ENCODE data around the gene UFC1. TPM values are rescaled to one million over a fixed set of nuclear protein-coding genes. Genes with fewer than 3 reads are reported as not detected.
A peak's percentile ranks its signal among the peaks of the same experiment; 100 is the strongest.

The UFC1 gene
- total RNA-seq, 1 donor from 2014 or later: 98.2 TPM

DNA sequence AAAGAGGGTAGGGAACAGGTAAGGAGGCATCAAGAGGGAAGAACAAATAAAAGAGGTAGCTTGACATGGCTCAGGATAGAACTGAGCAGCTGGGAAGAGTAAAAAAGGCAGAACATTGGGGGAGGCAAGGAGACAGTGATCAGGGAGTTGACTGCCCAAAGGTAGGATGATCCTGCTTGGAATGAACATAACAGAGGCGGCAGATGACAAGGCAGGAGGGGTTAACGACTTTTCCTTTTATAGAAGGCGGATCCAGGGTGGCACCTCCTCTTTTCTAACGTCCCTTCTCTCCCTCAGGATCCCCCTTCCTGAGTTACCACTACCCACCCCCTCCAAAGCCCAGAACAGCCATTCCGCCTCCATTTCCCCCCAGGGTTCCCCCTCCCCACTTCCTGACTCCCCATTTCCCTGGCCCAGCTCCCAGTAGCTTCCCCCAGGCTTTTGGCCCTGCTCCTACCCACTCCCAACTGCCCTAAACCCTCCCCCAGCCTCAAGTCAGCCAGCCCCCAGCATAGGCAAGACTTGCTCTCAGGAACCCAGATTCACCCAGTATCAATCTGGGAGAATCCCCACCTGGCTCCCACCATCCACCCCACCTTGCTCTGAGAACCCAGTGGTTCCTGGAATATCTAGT, 45.8 kb downstream of the UFC1 start:
- H3K9me3 Mint-ChIP-seq (ENCODE audit: unreplicated experiment): no peaks in the 10 kb centered on the region
- no peak overlapping the region for H3K4me3 Mint-ChIP-seq (ENCODE audit: unreplicated experiment)
- peaks cover 72% of the 10 kb centered on the region for H3K4me1 Mint-ChIP-seq (ENCODE audit: unreplicated experiment)
- DNase-seq (ENCODE audit: extremely low spot score, unreplicated experiment): no peak
- H3K27ac Mint-ChIP-seq (ENCODE audit: unreplicated experiment): peak overlapping the region; percentile 86
- H3K36me3 Mint-ChIP-seq (ENCODE audit: unreplicated experiment): peaks cover 8% of the 10 kb centered on the region
- no peak for TF ChIP-seq CTCF (IDR thresholded peaks at IDR 0.05)
- H3K27me3 Mint-ChIP-seq (ENCODE audit: unreplicated experiment): no peaks in the 10 kb centered on the region

DNA sequence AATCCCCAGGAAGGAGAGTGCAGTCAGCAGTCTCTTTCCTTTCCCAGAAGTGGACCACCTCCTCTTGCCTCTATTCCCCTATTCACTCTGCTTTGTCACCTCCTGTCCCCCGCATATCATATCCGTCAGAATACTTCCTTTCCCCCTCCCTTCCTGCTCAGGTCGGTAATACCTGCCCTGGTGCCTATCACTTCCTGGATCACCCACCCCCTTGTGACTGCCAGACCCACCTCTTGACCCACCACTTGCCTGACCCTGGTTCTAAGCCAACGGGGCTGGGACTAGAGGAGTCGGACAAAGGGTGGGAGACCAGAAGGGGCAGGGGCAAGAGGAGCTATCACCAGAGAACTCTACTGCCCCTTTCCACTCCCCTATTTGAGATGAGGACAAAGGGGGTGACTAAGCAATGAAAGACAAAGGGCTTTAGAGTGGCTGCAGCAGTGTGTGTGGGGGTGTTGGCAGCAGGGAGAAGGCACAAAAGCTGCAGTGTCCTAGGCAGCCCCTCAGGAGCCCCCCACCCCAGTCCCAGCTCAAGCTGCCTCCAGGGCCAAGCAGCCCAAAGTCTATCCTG, 46.7 kb downstream of the UFC1 start:
- H3K27me3 Mint-ChIP-seq (ENCODE audit: unreplicated experiment): no peaks in the 10 kb centered on the region
- peaks cover 74% of the 10 kb centered on the region for H3K4me1 Mint-ChIP-seq (ENCODE audit: unreplicated experiment)

DNA sequence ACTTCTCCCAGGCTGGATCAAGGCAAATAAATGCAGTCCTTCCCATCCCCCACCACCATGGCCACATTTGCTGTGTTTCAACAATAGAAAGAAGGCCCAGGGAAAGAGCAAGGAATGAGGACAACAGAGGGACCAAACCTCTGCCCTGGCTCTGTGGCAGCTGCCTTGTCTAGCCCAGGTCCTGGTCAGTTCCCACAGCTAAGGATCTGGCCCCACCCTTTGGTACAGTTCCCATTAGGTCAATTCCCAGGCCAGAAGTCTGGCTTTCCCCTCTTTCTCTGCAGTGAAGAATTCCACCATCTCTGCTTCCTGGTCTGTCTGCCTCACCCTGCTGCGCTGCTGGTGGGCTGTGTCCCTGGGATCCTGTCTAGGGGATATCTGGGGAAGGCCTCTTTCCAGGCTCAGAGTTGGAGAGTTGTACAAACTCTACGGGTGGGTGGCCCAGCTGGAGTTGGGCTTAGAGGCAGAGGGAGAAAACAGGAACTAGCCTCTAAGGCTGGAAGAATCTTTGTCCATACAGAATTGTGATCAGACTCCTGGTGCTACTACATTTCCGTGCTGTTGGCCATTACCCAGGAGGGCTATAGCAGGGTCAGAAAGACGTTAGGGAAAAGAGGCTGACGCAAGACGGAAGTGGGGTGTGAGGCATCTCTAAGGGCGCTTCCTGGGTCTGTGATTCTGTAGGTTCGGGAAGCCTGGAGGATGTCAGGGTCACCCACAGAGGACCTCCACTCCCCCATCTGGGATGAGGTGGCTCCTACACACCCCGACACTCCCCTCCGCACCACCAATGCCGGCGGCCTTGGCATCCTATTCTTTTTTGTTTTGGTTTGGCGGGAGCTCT, 47.4 kb downstream of the UFC1 start:
- H3K4me3 Mint-ChIP-seq (ENCODE audit: unreplicated experiment): peak overlapping the region; percentile 91
- H3K4me1 Mint-ChIP-seq (ENCODE audit: unreplicated experiment): peaks cover 72% of the 10 kb centered on the region
- peak overlapping the region; percentile 96 for H3K27ac Mint-ChIP-seq (ENCODE audit: unreplicated experiment)
- H3K36me3 Mint-ChIP-seq (ENCODE audit: unreplicated experiment): peaks cover 14% of the 10 kb centered on the region
- H3K27me3 Mint-ChIP-seq (ENCODE audit: unreplicated experiment): no peaks in the 10 kb centered on the region
- H3K9me3 Mint-ChIP-seq (ENCODE audit: unreplicated experiment): no peaks in the 10 kb centered on the region
- no peak for TF ChIP-seq CTCF (IDR thresholded peaks at IDR 0.05)
- DNase-seq (ENCODE audit: extremely low spot score, unreplicated experiment): no peak

More for the DNA sequence above, 46.7 kb downstream of the UFC1 start:
- Mint-ChIP-seq H3K27ac (ENCODE audit: unreplicated experiment) (peak overlapping the region; percentile 96), H3K9me3 (ENCODE audit: unreplicated experiment) (no peaks in the 10 kb centered on the region), H3K4me3 (ENCODE audit: unreplicated experiment) (no peak overlapping the region), H3K36me3 (ENCODE audit: unreplicated experiment) (peaks cover 11% of the 10 kb centered on the region)
- DNase-seq (ENCODE audit: extremely low spot score, unreplicated experiment): no peak
- TF ChIP-seq CTCF (IDR thresholded peaks at IDR 0.05): no peak

DNA sequence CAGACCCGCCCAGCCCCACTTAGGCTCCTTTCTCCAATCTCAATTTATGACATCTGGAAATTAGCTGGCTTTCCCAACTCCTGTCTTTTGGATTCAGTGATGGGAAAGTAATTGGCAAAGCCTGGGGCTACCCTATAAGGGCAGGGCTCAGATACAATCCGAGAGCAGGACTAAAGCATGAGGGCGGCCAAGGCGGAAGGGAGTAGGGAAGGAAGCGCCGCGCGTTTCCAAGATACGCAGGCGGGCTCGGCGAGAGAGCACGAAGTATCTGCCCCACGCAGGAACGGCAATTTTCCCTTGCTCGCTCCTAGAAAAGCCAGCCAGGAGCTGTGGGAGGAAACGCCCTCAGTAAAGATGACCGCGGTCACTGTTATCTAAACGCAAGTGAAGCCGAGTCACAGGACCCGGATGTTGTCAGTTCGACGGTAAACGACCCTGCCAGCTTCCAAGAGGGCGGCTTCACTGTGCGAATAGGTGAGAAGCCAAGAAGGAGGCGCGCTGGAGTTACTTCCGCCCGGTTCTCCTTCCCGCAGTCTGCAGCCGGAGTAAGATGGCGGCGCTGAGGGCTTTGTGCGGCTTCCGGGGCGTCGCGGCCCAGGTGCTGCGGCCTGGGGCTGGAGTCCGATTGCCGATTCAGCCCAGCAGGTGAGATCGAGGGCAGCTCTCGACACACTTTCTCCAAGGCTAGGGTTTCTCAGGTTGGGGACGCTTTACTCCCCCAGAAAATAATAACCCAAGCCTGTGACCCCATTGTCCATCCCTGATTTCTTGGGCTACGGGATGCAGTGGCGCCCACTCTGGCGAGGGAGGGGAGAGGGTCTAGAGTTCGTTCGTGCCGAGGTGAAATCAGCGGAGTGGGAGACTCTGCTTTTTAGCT, 48.3 kb downstream of the UFC1 start, which contains the start of gene NDUFS2:
Gene NDUFS2 (plus strand): TSS at position 532 of the 877 bp plus-strand sequence. CDS start 19 bp downstream, at position 551.
- Mint-ChIP-seq H3K36me3 (ENCODE audit: unreplicated experiment) (peaks cover 17% of the 10 kb centered on the region), H3K4me3 (ENCODE audit: unreplicated experiment) (peak within 1 kb of the TSS; percentile 91), H3K27ac (ENCODE audit: unreplicated experiment) (peak within 1 kb of the TSS; percentile 96), H3K4me1 (ENCODE audit: unreplicated experiment) (peaks cover 68% of the 10 kb centered on the region), H3K9me3 (ENCODE audit: unreplicated experiment) (no peaks in the 10 kb centered on the region), H3K27me3 (ENCODE audit: unreplicated experiment) (no peaks in the 10 kb centered on the region)
- peak; percentile 97 for DNase-seq (ENCODE audit: extremely low spot score, unreplicated experiment)
- TF ChIP-seq CTCF (IDR thresholded peaks at IDR 0.05): peak; percentile 40

Data from osteocyte (in vitro differentiated cells).